Pericardium fibroblast (primary cell): ENCODE results near the gene IDI2. TPM values are rescaled to one million over a fixed set of nuclear protein-coding genes. Genes with fewer than 3 reads are reported as not detected.

Experiments
- total RNA-seq: library from RNA; depleted of rRNA; stranded (reverse); fragments of >200 nt; gene quantifications from 2 replicates; pipeline ENCODE4 v1.2.3, GENCODE V29; 2015

Gene IDI2
- not detected in 2 replicates for total RNA-seq

DNA sequence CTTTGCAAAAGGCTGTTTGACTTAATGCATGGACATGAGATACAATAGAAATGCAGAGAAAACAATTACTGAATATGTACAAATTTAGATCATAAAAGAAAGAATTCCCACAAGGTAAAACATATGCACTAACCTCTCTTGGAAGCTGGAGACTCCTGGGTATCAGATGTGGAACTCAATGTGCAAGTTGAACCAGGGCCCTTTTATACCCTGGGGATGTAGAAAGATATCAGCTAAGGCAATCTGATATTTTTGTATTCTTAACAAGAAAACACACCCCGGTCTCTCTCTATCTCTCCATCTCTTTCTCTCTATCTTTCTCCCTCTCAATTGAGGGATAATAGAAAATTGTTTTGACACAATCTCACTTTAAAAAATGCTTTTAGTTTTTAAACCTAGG lies at the start of gene IDI2:
TSS of gene IDI2 (minus strand) at position 177 of the 400 bp plus-strand sequence. CDS start 1,136 bp downstream, outside the sequence.

DNA sequence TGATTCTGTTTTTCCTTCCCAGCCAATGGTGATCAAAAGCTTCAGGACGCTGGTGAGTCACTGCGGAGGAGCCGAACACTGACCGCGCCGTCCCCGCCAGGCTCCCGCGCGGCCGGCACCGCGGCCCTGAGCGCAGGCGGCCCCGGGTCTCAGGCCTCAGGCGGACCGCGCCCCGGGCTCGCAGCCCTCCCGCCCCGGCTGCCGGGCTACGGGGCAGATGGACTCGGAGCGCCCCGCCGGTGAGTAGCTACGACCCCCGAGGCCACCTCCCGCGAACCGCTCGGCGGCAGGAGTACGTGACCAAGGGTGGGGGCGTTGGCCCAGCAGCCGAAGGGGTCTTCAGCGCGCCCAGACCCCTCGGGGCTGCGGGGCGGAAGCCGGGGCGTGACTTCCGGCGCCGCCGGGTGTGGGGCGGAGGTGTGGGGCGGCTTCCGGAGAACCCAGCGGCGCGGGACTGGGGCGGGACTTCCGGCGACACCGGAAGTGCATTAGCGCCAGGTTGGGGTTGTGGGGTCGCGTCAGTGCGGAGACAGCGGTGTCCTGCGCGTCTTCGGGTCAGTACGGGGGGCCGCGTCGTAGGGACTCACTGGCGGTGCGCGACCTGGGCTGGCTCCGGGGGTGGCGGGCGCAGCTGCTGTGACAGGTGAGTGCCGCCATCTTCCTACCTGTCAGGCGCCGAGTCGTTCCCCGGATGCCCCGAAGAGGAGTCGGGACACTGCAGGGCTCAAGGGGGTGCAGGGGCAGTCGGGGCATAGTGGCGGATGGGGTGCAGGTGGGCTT lies 30.9 kb upstream of the IDI2 start, which contains the start of gene WDR37:
TSS of gene WDR37 (plus strand) at position 60 of the 780 bp plus-strand sequence. CDS start 15,771 bp downstream, outside the sequence.

DNA sequence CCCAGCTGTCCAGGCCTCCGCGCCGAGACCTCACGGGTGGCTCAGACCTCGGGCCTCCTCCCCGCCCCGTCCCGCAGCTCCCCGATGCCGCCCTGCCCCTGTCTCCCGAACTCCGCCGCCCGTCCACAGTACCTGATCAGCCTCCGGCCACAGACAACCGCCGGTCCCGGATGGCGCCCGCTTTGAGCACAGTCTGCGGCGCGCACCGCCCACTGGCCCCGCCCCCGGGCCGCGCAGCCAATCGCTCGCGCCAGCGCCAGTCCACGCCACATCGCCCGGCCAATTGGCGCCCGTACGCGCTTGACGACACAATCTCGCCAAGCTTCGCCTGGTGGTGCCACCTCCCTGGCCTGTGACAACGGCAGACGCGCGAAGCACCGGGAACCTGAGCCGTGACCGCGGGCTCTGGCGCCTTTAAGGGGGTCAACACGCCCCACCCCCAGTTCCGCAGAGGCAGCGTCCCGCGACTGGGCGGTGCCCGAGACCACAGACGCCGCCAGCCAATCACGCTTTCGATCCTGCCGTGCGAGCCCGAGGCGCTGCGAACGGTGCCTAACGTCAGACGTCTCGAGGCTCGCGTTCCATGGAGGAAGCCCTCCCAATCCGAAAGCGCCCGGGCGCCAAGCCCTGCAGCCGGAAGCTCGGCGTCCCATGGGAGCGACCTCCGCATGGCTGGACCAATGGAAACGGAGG lies 23.2 kb upstream of the IDI2 start, which contains the start of gene IDI1:
TSS of gene IDI1 (minus strand) at position 388 of the 693 bp plus-strand sequence. CDS start at position 272, 116 bp downstream.

DNA sequence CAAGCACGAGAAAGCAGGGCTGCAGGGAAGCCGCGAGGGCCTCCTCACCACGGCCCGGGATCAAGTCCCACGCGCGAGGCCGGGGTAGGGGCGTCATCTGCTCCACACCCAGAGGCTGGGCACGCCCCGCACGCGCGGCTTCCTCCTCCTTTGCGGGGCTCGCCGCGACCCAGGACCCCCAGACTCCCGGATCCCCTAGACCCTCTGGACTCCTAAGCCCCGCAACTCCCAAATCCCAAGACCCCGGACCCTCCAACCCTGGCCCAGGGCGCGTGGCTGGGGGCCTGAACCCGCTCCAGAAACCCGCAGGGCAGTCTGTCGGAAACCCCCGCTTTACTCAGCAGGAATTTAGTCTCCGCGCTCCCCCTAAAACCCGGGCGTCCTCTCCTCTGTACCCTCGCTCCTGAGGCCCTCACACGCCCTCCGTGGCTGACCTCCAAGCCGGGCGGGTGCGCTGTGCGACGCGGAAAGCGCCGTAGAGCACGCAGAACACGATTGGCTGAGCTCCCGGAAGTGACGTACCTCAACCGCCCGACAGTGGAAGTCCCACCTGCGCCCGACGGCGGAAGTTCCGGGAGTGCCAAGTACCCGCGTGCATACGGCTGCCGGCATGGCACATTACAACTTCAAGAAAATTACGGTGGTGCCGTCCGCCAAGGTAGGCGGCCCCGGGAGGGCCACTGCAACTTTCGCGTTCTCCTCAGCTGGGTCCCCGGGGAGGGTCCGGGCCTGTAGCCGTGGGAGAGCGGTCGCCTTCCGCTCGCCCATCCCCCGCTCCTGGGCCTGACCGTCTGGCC lies 37.6 kb downstream of the IDI2 start, which contains the start of gene GTPBP4:
TSS of gene GTPBP4 (plus strand) at position 565 of the 797 bp plus-strand sequence. CDS start at position 611, 46 bp downstream.

Other genes with a start within 250 kb of the IDI2 start
- 20.7 and 22.0 TPM in 2 replicates for gene LARP4B, start 94.2 kb downstream of the IDI2 start, total RNA-seq
- gene GTPBP4, start 37.4 kb downstream of the IDI2 start, total RNA-seq: 18.0 and 19.6 TPM in 2 replicates
- 71.0 and 109 TPM in 2 replicates for gene IDI1, start 23.3 kb upstream of the IDI2 start, total RNA-seq
- 12.4 and 13.4 TPM in 2 replicates for gene WDR37, start 30.5 kb upstream of the IDI2 start, total RNA-seq